ENCODE results near the gene LRRC32.
"Not testable (repeated sequence)": the region's sequence is repeated elsewhere in the genome, so short reads cannot be mapped to it uniquely, and the experiment has no call there.

Gene LRRC32

GRCh38 chr11:76649851-76650372 lies 20.6 kb downstream of the LRRC32 start:
- no peaks in the 10 kb centered on the region for H3K4me1 ChIP-seq (ENCODE audit: control insufficient read depth in 1 of 2, insufficient read depth in 1 of 2, low read depth in 1 of 2, low read length in 1 of 2)
- no peaks in the 10 kb centered on the region for H3K9me3 ChIP-seq
- peaks cover 31% of the 10 kb centered on the region for H3K27me3 ChIP-seq
- no peak for TF ChIP-seq CTCF (IDR thresholded peaks at IDR 0.05)
- no peaks in the 10 kb centered on the region for H3K36me3 ChIP-seq
- no peak overlapping the region for H3K4me3 ChIP-seq (ENCODE audit: low read depth in 1 of 2, low read length in 1 of 2)
- no peak overlapping the region for H3K27ac ChIP-seq

GRCh38 chr11:76649011-76649410 lies 21.5 kb downstream of the LRRC32 start:
- no peaks in the 10 kb centered on the region for H3K4me1 ChIP-seq (ENCODE audit: control insufficient read depth in 1 of 2, insufficient read depth in 1 of 2, low read depth in 1 of 2, low read length in 1 of 2)

GRCh38 chr11:76648061-76648460 lies 22.5 kb downstream of the LRRC32 start:
- no peak for TF ChIP-seq CTCF (IDR thresholded peaks at IDR 0.05)
- Histone ChIP-seq H3K27me3 (peaks cover 39% of the 10 kb centered on the region), H3K27ac (no peak overlapping the region), H3K4me1 (ENCODE audit: control insufficient read depth in 1 of 2, insufficient read depth in 1 of 2, low read depth in 1 of 2, low read length in 1 of 2) (no peaks in the 10 kb centered on the region), H3K36me3 (no peaks in the 10 kb centered on the region), H3K9me3 (no peaks in the 10 kb centered on the region), H3K4me3 (ENCODE audit: low read depth in 1 of 2, low read length in 1 of 2) (no peak overlapping the region)

More at GRCh38 chr11:76649011-76649410, 21.5 kb downstream of the LRRC32 start:
- peaks cover 33% of the 10 kb centered on the region for H3K27me3 ChIP-seq
- no peak overlapping the region for H3K4me3 ChIP-seq (ENCODE audit: low read depth in 1 of 2, low read length in 1 of 2)
- TF ChIP-seq CTCF (IDR thresholded peaks at IDR 0.05): no peak
- H3K36me3 ChIP-seq: no peaks in the 10 kb centered on the region
- H3K27ac ChIP-seq: no peak overlapping the region
- no peaks in the 10 kb centered on the region for H3K9me3 ChIP-seq

GRCh38 chr11:76646882-76647534 lies 23.5 kb downstream of the LRRC32 start:
- TF ChIP-seq CTCF (IDR thresholded peaks at IDR 0.05): no peak
- H3K27ac ChIP-seq: no peak overlapping the region
- H3K27me3 ChIP-seq: peaks cover 44% of the 10 kb centered on the region
- no peak overlapping the region for H3K4me3 ChIP-seq (ENCODE audit: low read depth in 1 of 2, low read length in 1 of 2)
- no peaks in the 10 kb centered on the region for H3K36me3 ChIP-seq
- H3K4me1 ChIP-seq (ENCODE audit: control insufficient read depth in 1 of 2, insufficient read depth in 1 of 2, low read depth in 1 of 2, low read length in 1 of 2): no peaks in the 10 kb centered on the region
- H3K9me3 ChIP-seq: no peaks in the 10 kb centered on the region

- no peaks in the 10 kb centered on the region for H3K36me3 ChIP-seq
- TF ChIP-seq CTCF (IDR thresholded peaks at IDR 0.05): no peak
- H3K4me1 ChIP-seq (ENCODE audit: control insufficient read depth in 1 of 2, insufficient read depth in 1 of 2, low read depth in 1 of 2, low read length in 1 of 2): no peaks in the 10 kb centered on the region
- H3K9me3 ChIP-seq: no peaks in the 10 kb centered on the region
- peaks cover 44% of the 10 kb centered on the region for H3K27me3 ChIP-seq
- no peak overlapping the region for H3K27ac ChIP-seq
- H3K4me3 ChIP-seq (ENCODE audit: low read depth in 1 of 2, low read length in 1 of 2): no peak overlapping the region
Measured at GRCh38 chr11:76644591-76644990, 26.0 kb downstream of the LRRC32 start.

GRCh38 chr11:76643711-76644110 lies 26.8 kb downstream of the LRRC32 start:
- H3K4me1 ChIP-seq (ENCODE audit: control insufficient read depth in 1 of 2, insufficient read depth in 1 of 2, low read depth in 1 of 2, low read length in 1 of 2); H3K9me3 ChIP-seq; H3K36me3 ChIP-seq; H3K4me3 ChIP-seq (ENCODE audit: low read depth in 1 of 2, low read length in 1 of 2); H3K27ac ChIP-seq: not testable (repeated sequence)
- H3K27me3 ChIP-seq: peaks cover 41% of the 10 kb centered on the region

All from neutrophil (primary cell).